HEK293 (cell line): ENCODE results near the gene HSF5.

Experiments used
- BCL6B ChIP-seq: fragments of 450-650 bp; formaldehyde crosslinking; IDR thresholded peaks from 2 replicates; pipeline ENCODE4 v1.5.1; 2017; ENCODE audit warnings: missing biosample characterization, missing genetic modification characterization
- GFI1B ChIP-seq: fragments of 450-650 bp; formaldehyde crosslinking; IDR thresholded peaks from 2 replicates; pipeline ENCODE4 v1.5.1; 2016; ENCODE audit warnings: missing biosample characterization, missing genetic modification characterization
- KLF1 ChIP-seq: fragments of 450-650 bp; formaldehyde crosslinking; IDR thresholded peaks from 2 replicates; pipeline ENCODE4 v1.5.1; 2016; ENCODE audit warnings: missing biosample characterization, missing genetic modification characterization
- KLF9 ChIP-seq: fragments of 450-650 bp; formaldehyde crosslinking; IDR thresholded peaks from 2 replicates; pipeline ENCODE4 v1.5.1; 2016; ENCODE audit warnings: missing biosample characterization, missing genetic modification characterization, low read depth
- MEIS1 ChIP-seq: sonication (generic); formaldehyde crosslinking; IDR thresholded peaks from 2 replicates; pipeline ENCODE4 v1.8.1; 2022; ENCODE audit warnings: missing genetic modification reagents, mild to moderate bottlenecking, borderline replicate concordance
- MYNN ChIP-seq: fragments of 450-650 bp; formaldehyde crosslinking; IDR thresholded peaks from 2 replicates; pipeline ENCODE4 v1.5.1; 2016; ENCODE audit warnings: missing biosample characterization, missing genetic modification characterization, borderline replicate concordance
- REST ChIP-seq: fragments of 450-650 bp; formaldehyde crosslinking; IDR thresholded peaks from 2 replicates; pipeline ENCODE4 v1.5.1; 2016; ENCODE audit warnings: missing biosample characterization, missing genetic modification characterization
- YY1 ChIP-seq: fragments of 450-650 bp; formaldehyde crosslinking; IDR thresholded peaks from 2 replicates; pipeline ENCODE4 v1.5.1; 2018; ENCODE audit warnings: missing biosample characterization, missing genetic modification characterization
- ZBTB10 ChIP-seq: fragments of 450-650 bp; formaldehyde crosslinking; IDR thresholded peaks from 2 replicates; pipeline ENCODE4 v1.5.1; 2016; ENCODE audit warnings: missing biosample characterization, missing genetic modification characterization
- ZBTB11 ChIP-seq: fragments of 450-650 bp; formaldehyde crosslinking; conservative IDR thresholded peaks from 2 replicates; pipeline ENCODE4 v1.5.1; 2016; ENCODE audit warnings: low read depth, missing biosample characterization, missing genetic modification characterization
- ZBTB20 ChIP-seq: fragments of 450-650 bp; formaldehyde crosslinking; IDR thresholded peaks from 2 replicates; pipeline ENCODE4 v1.5.1; 2016; ENCODE audit warnings: missing biosample characterization, missing genetic modification characterization
- ZFP69B ChIP-seq: fragments of 450-650 bp; formaldehyde crosslinking; IDR thresholded peaks from 2 replicates; pipeline ENCODE4 v1.5.1; 2016; ENCODE audit warnings: missing biosample characterization, missing genetic modification characterization
- ZNF114 ChIP-seq: fragments of 450-650 bp; formaldehyde crosslinking; IDR thresholded peaks from 2 replicates; pipeline ENCODE4 v1.5.0; 2017; ENCODE audit warnings: missing biosample characterization, missing genetic modification characterization
- ZNF121 ChIP-seq: fragments of 450-650 bp; formaldehyde crosslinking; IDR thresholded peaks from 2 replicates; pipeline ENCODE4 v1.5.1; 2016; ENCODE audit warnings: missing biosample characterization, missing genetic modification characterization
- ZNF133 ChIP-seq: fragments of 450-650 bp; formaldehyde crosslinking; IDR thresholded peaks from 2 replicates; pipeline ENCODE4 v1.5.1; 2016; ENCODE audit warnings: missing biosample characterization, missing genetic modification characterization
- ZNF138 ChIP-seq: fragments of 450-650 bp; formaldehyde crosslinking; IDR thresholded peaks from 2 replicates; pipeline ENCODE4 v1.5.1; 2016; ENCODE audit warnings: missing biosample characterization, missing genetic modification characterization, borderline replicate concordance
- ZNF16 ChIP-seq: fragments of 450-650 bp; formaldehyde crosslinking; IDR thresholded peaks from 2 replicates; pipeline ENCODE4 v1.5.1; 2016; ENCODE audit warnings: low read depth, missing biosample characterization, missing genetic modification characterization
- ZNF394 ChIP-seq: fragments of 450-650 bp; formaldehyde crosslinking; IDR thresholded peaks from 2 replicates; pipeline ENCODE4 v1.5.1; 2016; ENCODE audit warnings: missing biosample characterization, missing genetic modification characterization, mild to moderate bottlenecking, moderate library complexity, borderline replicate concordance
- ZNF404 ChIP-seq: fragments of 450-650 bp; formaldehyde crosslinking; IDR thresholded peaks from 2 replicates; pipeline ENCODE4 v1.5.1; 2017; ENCODE audit warnings: missing biosample characterization, missing genetic modification characterization
- ZNF501 ChIP-seq: fragments of 450-650 bp; formaldehyde crosslinking; IDR thresholded peaks from 2 replicates; pipeline ENCODE4 v1.5.1; 2016; ENCODE audit warnings: missing biosample characterization, missing genetic modification characterization
- ZNF510 ChIP-seq: fragments of 450-650 bp; formaldehyde crosslinking; IDR thresholded peaks from 2 replicates; pipeline ENCODE4 v1.5.1; 2018; ENCODE audit warnings: mild to moderate bottlenecking, missing genetic modification characterization, missing biosample characterization; ENCODE audit not compliant: insufficient replicate concordance
- ZNF544 ChIP-seq: fragments of 450-650 bp; formaldehyde crosslinking; IDR thresholded peaks from 2 replicates; pipeline ENCODE4 v1.5.0; 2017; ENCODE audit warnings: missing biosample characterization, missing genetic modification characterization
- ZNF600 ChIP-seq: fragments of 450-650 bp; formaldehyde crosslinking; IDR thresholded peaks from 2 replicates; pipeline ENCODE4 v1.5.1; 2016; ENCODE audit warnings: missing biosample characterization, missing genetic modification characterization
- ZNF658 ChIP-seq: fragments of 450-650 bp; formaldehyde crosslinking; IDR thresholded peaks from 2 replicates; pipeline ENCODE4; 2016; ENCODE audit warnings: missing biosample characterization, missing genetic modification characterization
- ZNF785 ChIP-seq: fragments of 450-650 bp; formaldehyde crosslinking; IDR thresholded peaks from 2 replicates; pipeline ENCODE4 v1.5.1; 2016; ENCODE audit warnings: missing biosample characterization, missing genetic modification characterization
- ZNF792 ChIP-seq: fragments of 450-650 bp; formaldehyde crosslinking; IDR thresholded peaks from 2 replicates; pipeline ENCODE4 v1.5.1; 2016; ENCODE audit warnings: missing biosample characterization, missing genetic modification characterization
- ZNF843 ChIP-seq: fragments of 450-650 bp; formaldehyde crosslinking; IDR thresholded peaks from 2 replicates; pipeline ENCODE4 v1.5.1; 2016; ENCODE audit warnings: missing biosample characterization, missing genetic modification characterization
- ZSCAN4 ChIP-seq: fragments of 450-650 bp; formaldehyde crosslinking; IDR thresholded peaks from 2 replicates; pipeline ENCODE4 v1.5.1; 2017; ENCODE audit warnings: missing biosample characterization, missing genetic modification characterization

HSF5 gene

GRCh38 chr17:58517928-58518609 lies 29.9 kb upstream of the HSF5 start (continued):
- peak; percentile 99 for TF ChIP-seq ZBTB11 (tag by site-specific recombination)
- TF ChIP-seq ZNF133 (tag by site-specific recombination), result no peak
- TF ChIP-seq REST (tag by site-specific recombination), result no peak
- no peak for TF ChIP-seq ZBTB20
- TF ChIP-seq ZNF501 (tag by site-specific recombination), result no peak
- no peak for TF ChIP-seq ZNF544 (tag by site-specific recombination)
- TF ChIP-seq ZFP69B (tag by site-specific recombination), result no peak
- TF ChIP-seq ZNF394 (tag by site-specific recombination), result peak; percentile 55; the same call in 1 of the 2 replicates
- TF ChIP-seq GFI1B (tag by site-specific recombination), result no peak
- no peak for TF ChIP-seq ZNF138 (tag by site-specific recombination)
- no peak for TF ChIP-seq ZNF792 (tag by site-specific recombination)
- no peak for TF ChIP-seq ZNF16 (tag by site-specific recombination)
- TF ChIP-seq ZNF114, result no peak
- no peak for TF ChIP-seq ZNF785 (tag by site-specific recombination)
- no peak for TF ChIP-seq BCL6B (tag by site-specific recombination)
- TF ChIP-seq ZNF121 (tag by site-specific recombination), result no peak
- TF ChIP-seq ZBTB10, result 0 out of 2 replicates have a peak, but pooled peaks have one; percentile 50
- no peak; the same call in 1 of the 2 replicates for TF ChIP-seq ZNF843 (tag by site-specific recombination)
- TF ChIP-seq MEIS1, result no peak
- no peak for TF ChIP-seq ZNF600 (tag by site-specific recombination)
- no peak for TF ChIP-seq ZNF658 (tag by site-specific recombination)
- peak; percentile 45 for TF ChIP-seq YY1 (tag by site-specific recombination)
- peak; percentile 11; the same call in 1 of the 2 replicates for TF ChIP-seq KLF9 (tag by site-specific recombination)
- TF ChIP-seq MYNN, result no peak
- no peak for TF ChIP-seq ZSCAN4 (tag by site-specific recombination)
- no peak for TF ChIP-seq ZNF510 (tag by site-specific recombination)
- TF ChIP-seq ZNF404 (tag by site-specific recombination), result no peak
- TF ChIP-seq KLF1, result peak; percentile 96
